GM19099 (cell line): ENCODE measurements around the gene MME.

ENCODE experiments used
- POLR2A ChIP-seq: IDR thresholded peaks from 3 replicates; pipeline ENCODE4 v1.6.1; 2011; ENCODE audit warnings: low read depth; ENCODE audit not compliant: insufficient read length; ENCODE audit errors: extremely low read depth

The MME gene

DNA sequence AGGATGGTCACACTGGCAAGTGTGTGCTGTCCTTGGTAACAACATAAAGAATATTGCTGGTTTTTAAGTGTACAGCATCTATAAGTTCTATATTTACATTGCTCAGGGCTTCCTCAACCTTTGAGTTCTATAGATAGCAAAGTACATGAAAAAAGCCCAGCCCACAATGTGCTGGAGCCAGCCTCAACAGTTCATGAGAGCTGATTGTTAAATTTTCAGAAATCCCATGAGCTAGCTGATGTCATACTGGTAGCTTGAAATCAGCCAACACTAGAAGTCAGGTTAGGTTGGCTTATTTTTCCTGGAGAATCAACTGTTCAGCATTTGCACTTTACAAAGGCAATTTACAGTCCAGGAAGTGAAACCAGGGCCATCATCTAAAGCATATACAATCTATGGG is 110.6 kb downstream of the MME start:
- TF ChIP-seq POLR2A: no peak

DNA sequence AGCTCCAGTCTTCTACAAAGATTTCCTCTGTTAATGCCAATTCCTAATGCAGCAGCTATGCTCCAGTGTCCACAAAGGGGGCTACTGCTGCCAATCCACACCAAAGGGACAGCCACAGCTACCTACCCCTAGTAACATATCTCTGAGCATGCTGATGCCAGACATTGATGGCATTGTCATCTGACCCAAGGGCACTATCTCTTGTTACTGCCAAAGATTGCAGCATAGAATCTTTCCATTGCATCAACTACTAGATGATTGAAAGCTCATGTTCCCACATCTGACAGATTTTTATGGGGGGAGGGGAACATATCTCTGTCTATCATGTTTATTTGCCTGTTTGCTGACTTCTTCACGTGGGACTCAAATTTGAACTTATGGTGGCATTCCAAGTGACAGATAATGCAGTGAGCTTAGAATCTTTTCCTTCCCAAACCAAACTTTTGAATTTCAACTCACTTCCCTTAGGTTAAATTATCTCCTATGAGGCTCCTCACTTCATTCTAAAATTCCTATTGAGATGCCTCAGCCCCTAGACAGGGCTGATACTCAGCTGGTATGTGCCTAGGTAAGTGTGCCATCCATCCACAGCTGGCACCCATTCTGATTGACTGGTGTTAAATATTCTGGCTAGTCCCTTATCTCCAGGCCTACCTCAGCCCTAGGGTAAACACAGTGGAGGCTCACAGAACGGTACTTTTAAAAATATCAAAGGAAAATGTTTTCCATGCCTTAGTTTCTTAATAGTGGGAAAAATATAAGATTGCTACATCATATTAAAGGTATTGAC is 113.0 kb downstream of the MME start:
- no peak for TF ChIP-seq POLR2A

DNA sequence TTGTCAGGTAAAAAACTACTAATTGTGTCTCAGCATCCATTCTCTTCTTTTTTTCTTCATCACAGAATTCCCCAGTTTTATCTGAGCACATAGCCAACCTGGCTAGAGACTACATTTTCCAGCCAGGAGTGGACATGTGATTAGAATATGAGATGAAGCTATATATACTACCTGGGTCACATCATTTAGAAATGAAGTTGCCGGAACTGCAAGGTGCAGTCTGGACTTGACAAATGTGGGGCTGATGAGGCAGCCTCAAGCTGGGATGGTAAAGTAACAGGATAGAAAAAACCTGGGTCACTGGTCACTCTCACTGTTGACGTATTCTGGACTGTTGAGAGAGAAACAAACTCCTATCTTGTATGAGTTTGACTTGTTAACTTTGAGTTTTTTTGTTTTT is 113.7 kb downstream of the MME start:
- no peak for TF ChIP-seq POLR2A

DNA sequence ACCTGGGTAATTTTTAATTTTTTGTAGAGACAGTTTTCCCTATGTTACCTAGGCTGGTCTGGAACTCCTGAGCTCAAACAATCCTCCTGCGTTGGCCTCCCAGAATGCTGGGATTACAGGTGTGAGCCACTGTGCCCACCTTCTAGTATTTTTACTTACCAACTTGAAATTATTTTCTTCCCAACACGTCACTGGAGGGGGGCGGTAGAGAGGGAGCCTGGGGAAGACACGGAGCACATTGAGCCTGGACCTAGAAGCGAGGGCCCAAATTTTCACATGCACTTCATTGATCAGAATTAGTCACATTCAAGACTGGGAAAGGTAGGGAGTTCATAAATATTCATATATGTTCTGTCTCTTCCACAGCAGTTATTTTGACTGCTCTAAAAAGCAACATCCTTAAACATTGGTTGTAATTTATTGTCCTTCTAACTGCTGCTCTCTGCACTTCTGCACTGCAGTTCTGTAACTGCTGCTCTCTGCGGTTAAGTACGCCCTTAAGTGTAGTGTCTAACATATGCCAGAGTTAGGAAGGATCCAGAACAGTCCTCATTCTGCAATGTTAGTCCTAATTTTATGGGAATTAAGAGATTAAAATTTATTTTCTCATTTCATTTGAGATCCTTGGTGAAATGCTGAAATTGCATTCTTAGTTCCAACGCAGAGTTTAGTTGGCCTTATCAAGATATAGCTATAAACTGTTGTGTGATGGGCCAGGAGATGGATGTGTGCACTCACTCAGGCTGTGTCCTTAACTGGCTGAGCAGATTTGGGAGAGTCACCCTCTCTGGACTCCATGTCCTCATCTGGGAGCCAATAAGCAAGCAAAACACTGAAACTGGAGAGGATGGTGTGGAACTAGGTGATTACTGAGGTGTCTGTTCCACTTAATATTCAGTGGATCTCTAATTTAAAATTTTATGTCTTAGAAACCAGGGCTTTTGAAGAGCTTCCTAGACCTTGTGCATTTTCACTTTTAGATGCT is 115.1 kb downstream of the MME start:
- TF ChIP-seq POLR2A: no peak

DNA sequence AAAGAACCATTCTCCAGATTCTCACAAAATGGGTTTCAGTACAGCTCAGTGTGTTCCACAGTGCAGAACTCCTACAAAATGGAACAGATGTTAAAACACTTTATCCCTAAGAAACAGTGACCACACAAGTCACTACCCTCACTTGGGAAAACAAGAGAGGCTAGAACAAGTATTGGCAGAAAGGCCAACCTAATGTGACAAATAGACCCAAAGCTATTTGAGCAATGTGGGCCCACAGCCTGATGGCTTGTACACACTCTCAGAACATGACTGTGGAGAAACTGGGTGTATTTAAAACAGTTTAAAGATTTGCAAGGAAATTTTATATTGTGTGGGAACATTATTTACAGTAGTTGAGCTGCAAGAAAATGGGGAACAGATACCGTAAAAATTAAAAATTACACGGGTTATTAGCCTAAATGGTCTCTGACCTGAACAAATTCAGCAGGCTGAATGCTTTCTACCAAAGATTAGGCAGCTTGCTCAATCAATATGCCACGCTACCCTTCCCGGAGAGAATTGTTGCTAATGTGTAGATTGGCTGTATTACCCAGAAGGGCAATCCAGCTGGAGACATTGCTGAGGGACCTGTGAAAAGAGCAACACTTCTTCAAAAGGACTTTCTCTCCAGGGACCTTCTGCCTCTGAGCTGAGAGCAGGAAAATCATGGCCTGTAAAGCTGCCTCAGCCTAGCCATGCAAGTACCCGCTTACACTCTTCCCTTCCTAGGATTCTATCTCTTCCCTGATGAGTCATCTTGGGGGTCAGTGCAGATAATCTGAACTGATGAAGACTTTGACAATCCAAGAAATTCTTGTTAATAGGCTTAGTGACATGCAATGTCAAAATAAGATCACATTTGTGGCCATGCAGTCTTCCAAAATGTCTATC is 116.3 kb downstream of the MME start:
- no peak for TF ChIP-seq POLR2A

DNA sequence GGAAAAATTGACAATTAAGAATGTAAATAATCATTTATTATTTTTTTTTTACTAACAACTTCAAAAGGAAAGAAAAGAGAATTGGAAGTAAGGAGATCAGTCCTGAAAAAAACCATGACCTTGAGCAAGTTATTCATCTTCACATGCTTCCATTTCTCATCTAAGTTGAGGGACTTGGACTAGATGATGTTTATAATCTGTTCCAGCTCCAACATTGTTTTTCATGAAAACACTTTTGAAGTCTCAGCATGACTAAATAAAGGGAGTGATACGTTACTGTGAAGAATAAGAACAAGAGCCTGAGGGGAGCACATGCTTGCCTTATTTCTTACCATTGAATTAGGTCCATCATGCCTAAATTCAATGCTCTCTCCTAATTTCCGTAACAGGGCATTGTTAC is 117.7 kb downstream of the MME start:
- no peak for TF ChIP-seq POLR2A

DNA sequence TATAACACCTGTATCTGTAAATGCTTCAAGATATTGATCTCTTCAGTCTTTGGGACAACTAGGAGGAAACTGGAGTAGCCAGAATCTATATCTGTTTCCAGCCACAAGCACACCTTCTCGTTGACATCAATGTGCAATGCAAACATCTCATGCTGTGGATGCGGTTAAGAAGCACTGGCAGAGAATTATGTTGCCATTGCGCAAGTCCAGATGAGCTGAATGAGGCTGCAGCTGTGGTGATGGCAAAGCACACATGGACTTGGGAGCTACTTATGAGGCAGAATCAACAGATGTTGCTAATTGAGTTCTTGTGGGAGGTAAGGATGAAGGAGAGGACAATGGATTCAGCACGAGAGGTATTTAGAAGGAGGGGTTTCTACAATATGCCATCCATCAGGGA is 122.5 kb downstream of the MME start:
- no peak for TF ChIP-seq POLR2A

DNA sequence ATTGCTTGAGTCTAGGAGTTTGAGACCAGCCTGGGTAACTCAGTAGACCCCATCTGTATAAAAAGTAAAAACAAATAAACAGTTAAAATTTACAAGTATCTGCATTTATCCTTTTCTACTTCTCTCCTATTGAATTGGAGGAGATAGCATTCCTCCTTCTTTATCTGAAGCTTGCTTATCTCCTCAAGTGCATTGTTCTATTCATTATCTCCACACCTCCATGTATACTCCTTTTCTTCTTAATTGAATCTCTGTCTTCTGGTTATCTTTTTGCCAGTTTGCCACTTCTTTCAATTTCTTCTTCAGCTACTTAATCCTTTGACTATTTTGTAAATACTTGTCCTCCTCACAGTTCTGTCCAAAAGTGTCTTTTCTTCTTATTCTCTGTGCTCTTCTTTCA is 124.7 kb downstream of the MME start:
- no peak for TF ChIP-seq POLR2A

DNA sequence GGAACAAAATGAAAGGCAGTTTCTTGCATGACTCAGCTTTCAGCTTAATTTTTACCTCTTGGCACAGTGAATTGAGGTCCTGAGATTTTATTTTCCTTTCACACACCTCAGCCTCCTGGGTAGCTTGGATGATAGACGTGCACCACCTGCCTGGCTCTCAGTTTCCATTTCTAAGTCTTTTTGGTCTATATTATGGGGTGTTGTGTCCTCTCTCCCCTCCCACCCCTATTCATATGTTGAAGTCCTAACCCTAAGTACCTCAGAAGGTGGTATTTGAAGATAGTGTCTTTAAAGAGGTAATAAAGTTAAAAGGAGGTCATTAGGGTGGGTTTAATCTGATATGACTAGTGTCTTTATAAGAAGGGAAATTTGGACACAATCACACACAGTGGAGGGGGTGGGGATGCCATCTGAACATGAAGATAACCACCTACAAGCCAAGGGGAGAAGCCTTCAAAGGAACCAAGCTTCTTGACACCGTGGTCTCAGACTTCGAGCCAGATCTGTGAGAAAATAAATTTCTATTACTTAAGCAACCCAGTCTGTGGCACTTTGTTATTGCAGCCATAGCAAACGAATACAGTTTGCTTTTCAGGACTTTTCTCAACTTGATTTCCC is 128.2 kb downstream of the MME start:
- no peak for TF ChIP-seq POLR2A

DNA sequence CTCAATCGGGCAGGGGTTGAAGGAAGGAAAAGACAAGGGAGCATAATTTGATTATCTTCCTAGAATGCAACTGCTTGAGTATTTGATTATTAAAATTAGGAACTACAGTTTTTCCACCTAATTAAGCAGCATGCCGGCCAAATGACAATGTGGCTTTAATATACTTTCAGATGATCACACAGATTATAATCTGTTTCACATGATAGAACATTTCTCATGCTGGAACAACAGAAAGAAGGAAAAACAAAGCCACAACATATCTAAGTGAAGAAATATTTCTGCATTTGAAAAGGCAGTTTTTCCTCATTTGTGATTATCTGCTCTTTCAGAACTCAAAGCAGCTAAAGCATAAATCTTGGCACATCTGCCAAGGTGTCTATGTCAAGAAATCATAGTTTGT is 130.6 kb downstream of the MME start:
- TF ChIP-seq POLR2A: no peak

DNA sequence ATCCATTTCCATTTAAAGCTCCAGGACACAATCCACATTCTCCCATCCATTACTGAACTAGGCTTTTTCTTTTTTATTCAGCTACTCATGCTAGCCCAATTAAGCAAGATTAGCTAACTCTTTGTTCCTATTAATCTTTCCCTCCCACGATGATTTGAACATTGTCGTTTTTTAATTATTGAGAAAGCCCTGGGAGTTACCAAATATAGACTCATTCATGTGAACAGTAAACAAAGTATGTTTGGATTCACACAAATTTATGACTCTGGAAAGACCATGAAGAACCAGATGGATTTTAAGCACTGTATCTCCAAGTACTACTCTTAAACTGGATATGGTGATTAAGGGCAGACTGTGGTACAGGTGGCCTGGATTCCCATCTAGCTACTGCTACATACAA is 131.1 kb downstream of the MME start:
- TF ChIP-seq POLR2A: no peak

DNA sequence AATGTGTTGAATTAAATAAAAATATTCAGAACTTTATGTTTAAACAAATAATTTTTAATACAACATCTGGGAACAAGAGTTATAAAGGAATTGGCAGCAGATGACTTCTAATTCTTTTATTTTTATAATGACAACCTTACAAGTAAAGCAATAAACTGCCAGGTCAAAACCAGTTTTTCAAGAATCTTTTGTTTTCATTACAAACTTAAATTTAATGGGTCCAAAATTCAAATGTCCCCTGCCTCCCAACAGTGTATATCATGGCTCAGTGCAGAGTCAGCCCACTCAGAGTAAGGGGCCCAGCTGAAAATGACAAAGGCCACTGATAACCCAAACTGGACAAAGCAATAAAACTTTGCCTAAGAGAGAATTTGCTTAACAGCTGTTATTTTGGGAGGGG is 131.8 kb downstream of the MME start:
- TF ChIP-seq POLR2A: no peak

DNA sequence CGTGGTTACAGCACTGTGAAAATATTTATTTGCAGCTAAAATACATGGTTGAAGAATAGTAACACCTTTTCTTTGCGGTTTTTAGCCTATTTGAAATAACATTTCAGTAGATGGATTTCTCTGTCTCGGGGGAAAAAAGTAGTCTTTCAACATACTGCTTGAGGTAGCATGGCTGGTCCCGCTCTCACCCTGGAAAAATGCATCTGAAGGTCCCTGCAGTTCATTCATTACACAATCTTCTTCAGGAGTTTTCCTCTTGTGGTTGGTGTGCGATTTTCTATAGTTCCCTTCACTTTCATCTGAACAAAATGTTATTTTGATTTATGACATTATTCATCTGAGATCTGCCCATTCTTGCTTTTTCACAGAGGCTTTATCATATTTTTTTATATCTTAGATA is 137.5 kb downstream of the MME start:
- TF ChIP-seq POLR2A: no peak

DNA sequence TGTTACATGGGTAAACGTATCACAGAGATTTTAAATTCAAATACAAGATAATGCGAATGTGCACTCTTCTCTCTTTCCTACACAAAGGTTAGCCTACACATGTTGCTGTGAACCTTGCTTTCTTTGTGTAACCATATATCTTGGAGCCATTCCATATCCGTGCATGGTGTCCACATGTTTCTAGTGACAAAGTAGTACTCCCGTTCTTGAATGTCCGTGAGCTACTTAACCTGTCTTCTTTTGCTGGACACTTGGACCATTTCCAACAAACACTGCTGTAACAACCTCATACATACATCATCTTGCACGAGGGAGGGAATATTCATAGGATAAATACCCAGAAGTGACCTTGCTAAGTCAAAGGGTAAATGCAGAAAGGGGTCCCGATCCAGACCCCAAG is 138.3 kb downstream of the MME start:
- TF ChIP-seq POLR2A: no peak
